Ovary (tissue), 3 donors: ENCODE results near the gene TRRAP.

Experiments used
- POLR2A ChIP-seq: fragments of 450-650 bp; IDR thresholded peaks from one replicate; pipeline ENCODE4 v1.6.1; 2017; ENCODE audit warnings: antibody characterized with exemption, mild to moderate bottlenecking, moderate library complexity
- TF ChIP-seq, protein P1 (sequence below), 3 donors: fragments of 450-650 bp in 2 of 3; fragments of 200-600 bp in 1 of 3; IDR thresholded peaks; one replicate each; pipeline versions ENCODE4 v1.5.1 to v1.8.0; 2016 to 2022; ENCODE audit warnings: antibody characterized with exemption in 3 of 3, mild to moderate bottlenecking in 1 of 3
- donor health status: DM: no; HTN: no; CAD: no.

DNA sequence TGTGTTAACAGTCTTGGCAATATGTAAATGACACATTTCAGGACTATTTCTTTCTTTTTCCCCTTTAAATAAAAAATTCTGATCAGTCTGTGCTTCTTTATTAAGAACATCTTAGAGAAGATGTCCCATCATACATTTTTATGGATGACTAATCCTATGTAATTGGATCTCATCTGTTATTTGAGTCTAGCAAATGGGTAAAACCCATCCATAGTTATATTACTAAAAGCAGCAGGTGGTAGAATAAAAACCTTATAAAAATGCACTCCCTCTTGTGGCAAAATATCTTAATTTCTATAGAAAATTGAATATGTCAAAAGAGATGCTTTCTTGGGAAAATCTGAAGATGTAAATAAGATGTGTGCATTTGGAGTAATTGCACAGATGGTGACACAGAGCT, 35.3 kb downstream of the TRRAP start:
- TF ChIP-seq, protein P1, sequence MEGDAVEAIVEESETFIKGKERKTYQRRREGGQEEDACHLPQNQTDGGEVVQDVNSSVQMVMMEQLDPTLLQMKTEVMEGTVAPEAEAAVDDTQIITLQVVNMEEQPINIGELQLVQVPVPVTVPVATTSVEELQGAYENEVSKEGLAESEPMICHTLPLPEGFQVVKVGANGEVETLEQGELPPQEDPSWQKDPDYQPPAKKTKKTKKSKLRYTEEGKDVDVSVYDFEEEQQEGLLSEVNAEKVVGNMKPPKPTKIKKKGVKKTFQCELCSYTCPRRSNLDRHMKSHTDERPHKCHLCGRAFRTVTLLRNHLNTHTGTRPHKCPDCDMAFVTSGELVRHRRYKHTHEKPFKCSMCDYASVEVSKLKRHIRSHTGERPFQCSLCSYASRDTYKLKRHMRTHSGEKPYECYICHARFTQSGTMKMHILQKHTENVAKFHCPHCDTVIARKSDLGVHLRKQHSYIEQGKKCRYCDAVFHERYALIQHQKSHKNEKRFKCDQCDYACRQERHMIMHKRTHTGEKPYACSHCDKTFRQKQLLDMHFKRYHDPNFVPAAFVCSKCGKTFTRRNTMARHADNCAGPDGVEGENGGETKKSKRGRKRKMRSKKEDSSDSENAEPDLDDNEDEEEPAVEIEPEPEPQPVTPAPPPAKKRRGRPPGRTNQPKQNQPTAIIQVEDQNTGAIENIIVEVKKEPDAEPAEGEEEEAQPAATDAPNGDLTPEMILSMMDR (IDR thresholded peaks at IDR 0.05), result no peak
- TF ChIP-seq POLR2A, result no peak
